ENCODE data around the gene GDF2. TPM values are rescaled to one million over a fixed set of nuclear protein-coding genes. Genes with fewer than 3 reads are reported as not detected.

Gene GDF2
- total RNA-seq, 4 donors from 2014 or later = not detected

- Histone ChIP-seq H3K27ac (no peak overlapping the region), H3K36me3 (no peaks in the 10 kb centered on the region), H3K4me1 (peaks cover 0 to 8% (median 0%) of the 10 kb centered on the region in 3 donors), H3K4me3 (no peak overlapping the region), H3K27me3 (peaks cover 0 to 13% (median 0%) of the 10 kb centered on the region in 4 donors), H3K9me3 (no peaks in the 10 kb centered on the region)
- TF ChIP-seq POLR2A (IDR thresholded peaks at IDR 0.05) = no peak
- no peak for TF ChIP-seq CTCF (IDR thresholded peaks at IDR 0.05)
- no peak for DNase-seq
- 60 to 81% methylated on average over 3 of the region's 3 CpGs for WGBS, 2 donors
- intact Hi-C loops (cut with DNase I) = no loop called here
These were observed 8.6 kb downstream of the GDF2 start for GRCh38 chr10:47330804-47331203.

- intact Hi-C loops (cut with DNase I) = no loop called here
- H3K4me1 ChIP-seq = peaks cover 0 to 1% (median 0%) of the 10 kb centered on the region in 3 donors
- H3K9me3 ChIP-seq = no peaks in the 10 kb centered on the region
- H3K36me3 ChIP-seq = no peaks in the 10 kb centered on the region
- H3K27ac ChIP-seq = no peak overlapping the region
- H3K27me3 ChIP-seq = peaks cover 0 to 20% (median 0%) of the 10 kb centered on the region in 4 donors
- H3K4me3 ChIP-seq = no peak overlapping the region
- TF ChIP-seq POLR2A (IDR thresholded peaks at IDR 0.05) = no peak
- no peak for TF ChIP-seq CTCF (IDR thresholded peaks at IDR 0.05)
- no peak for DNase-seq
- 92 to 100% methylated on average over 2 to 5 of the region's 9 CpGs for WGBS, 2 donors
These were observed 9.2 kb downstream of the GDF2 start for GRCh38 chr10:47331491-47331890.

- Histone ChIP-seq H3K9me3 (no peaks in the 10 kb centered on the region), H3K4me1 (no peaks in the 10 kb centered on the region), H3K27me3 (peaks cover 0 to 20% (median 0%) of the 10 kb centered on the region in 4 donors), H3K36me3 (no peaks in the 10 kb centered on the region), H3K27ac (no peak overlapping the region), H3K4me3 (no peak overlapping the region)
- no peak for DNase-seq
- intact Hi-C loops (cut with DNase I) = no loop called here
- no peak for TF ChIP-seq POLR2A (IDR thresholded peaks at IDR 0.05)
- no peak for TF ChIP-seq CTCF (IDR thresholded peaks at IDR 0.05)
- 47 to 74% methylated on average over 2 to 3 of the region's 7 CpGs for WGBS, 2 donors
These were observed 9.7 kb downstream of the GDF2 start for GRCh38 chr10:47331954-47332353.

GRCh38 chr10:47332371-47332770, 10.1 kb downstream of the GDF2 start:
- WGBS, 2 donors = 68 to 71% methylated on average over 2 to 3 of the region's 3 CpGs
- H3K4me3 ChIP-seq = no peak overlapping the region
- H3K9me3 ChIP-seq = no peaks in the 10 kb centered on the region
- intact Hi-C loops (cut with DNase I) = no loop called here
- DNase-seq = no peak
- no peak overlapping the region for H3K27ac ChIP-seq
- H3K36me3 ChIP-seq = no peaks in the 10 kb centered on the region
- no peak for TF ChIP-seq CTCF (IDR thresholded peaks at IDR 0.05)
- no peak for TF ChIP-seq POLR2A (IDR thresholded peaks at IDR 0.05)
- H3K27me3 ChIP-seq = peaks cover 0 to 20% (median 0%) of the 10 kb centered on the region in 4 donors
- H3K4me1 ChIP-seq = no peaks in the 10 kb centered on the region

- no peak for DNase-seq
- Histone ChIP-seq H3K4me3 (no peak overlapping the region), H3K36me3 (no peaks in the 10 kb centered on the region), H3K4me1 (no peaks in the 10 kb centered on the region), H3K27me3 (peaks cover 0 to 20% (median 0%) of the 10 kb centered on the region in 4 donors), H3K9me3 (no peaks in the 10 kb centered on the region), H3K27ac (no peak overlapping the region)
- no peak for TF ChIP-seq CTCF (IDR thresholded peaks at IDR 0.05)
- no peak for TF ChIP-seq POLR2A (IDR thresholded peaks at IDR 0.05)
- intact Hi-C loops (cut with DNase I) = no loop called here
- WGBS, 2 donors = 87 to 94% methylated on average over 3 of the region's 3 CpGs
These were observed 10.7 kb downstream of the GDF2 start for GRCh38 chr10:47332946-47333345.

Data from esophagus squamous epithelium (tissue), 5 donors.